Measurements from ENCODE around the gene POLR3G. TPM values are rescaled to one million over a fixed set of nuclear protein-coding genes. Genes with fewer than 3 reads are reported as not detected.

POLR3G gene
- total RNA-seq, 2 experiments from 2014 or later: 24.0 to 27.1 TPM

DNA sequence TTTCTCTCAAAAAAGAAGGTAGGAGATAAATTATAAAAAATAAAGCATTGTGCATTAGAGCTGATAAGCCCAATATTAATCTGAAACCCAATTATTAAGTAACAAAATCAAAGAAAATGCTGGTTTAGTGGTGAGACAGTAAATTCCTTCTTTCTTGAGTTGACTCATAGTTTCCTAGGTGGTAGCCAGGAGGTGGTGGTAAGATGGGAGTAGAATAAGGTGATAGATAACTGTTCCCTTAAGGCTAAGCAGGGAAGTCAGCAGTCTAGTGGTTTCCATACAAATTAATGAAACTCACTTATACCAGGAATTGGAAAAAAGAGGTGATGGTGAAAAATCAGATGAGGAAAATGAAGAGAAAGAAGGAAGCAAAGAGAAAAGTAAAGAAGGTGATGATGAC, 31.6 kb downstream of the POLR3G start:
- ChIA-PET POLR2A (no interaction called here), CTCF (interaction anchor here (0.7 kb wide), 1 partner anchor 9 kb away, joined by 3 read pairs; no protein-coding TSS in a partner anchor)
- ATAC-seq: no peak
- peaks cover 26% of the 10 kb centered on the region for H3K36me3 Mint-ChIP-seq (ENCODE audit: low read depth)
- DNase-seq: no peak
- no peak overlapping the region for H3K27ac Mint-ChIP-seq
- H3K9me3 Mint-ChIP-seq: no peaks in the 10 kb centered on the region
- no peaks in the 10 kb centered on the region for H3K27me3 Mint-ChIP-seq
- H3K4me1 Mint-ChIP-seq (ENCODE audit: low read depth): peaks cover 8% of the 10 kb centered on the region
- TF ChIP-seq CTCF (IDR thresholded peaks at IDR 0.05): no peak
- intact Hi-C loops (cut with micrococcal nuclease): no loop called here
- H3K4me3 Mint-ChIP-seq: no peak overlapping the region

DNA sequence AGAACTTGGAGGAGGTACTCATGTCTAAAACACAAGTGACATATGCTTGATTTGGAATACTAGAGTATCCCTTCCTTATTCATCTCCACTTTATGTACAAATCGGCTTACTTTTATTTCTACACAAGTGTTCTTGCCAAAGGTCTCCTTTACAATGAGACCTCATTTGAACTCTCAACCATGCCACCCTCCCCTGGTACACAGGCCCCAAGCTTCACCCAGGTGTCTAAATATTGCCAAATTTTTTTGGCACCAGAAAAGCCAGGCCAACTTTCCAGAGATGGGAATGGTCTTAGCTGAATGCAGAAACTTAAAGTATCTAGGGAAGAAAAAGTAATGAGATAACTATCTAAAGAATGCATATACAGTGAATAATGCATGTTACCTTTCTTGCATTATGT, 35.8 kb downstream of the POLR3G start:
- Mint-ChIP-seq H3K4me1 (ENCODE audit: low read depth) (peaks cover 8% of the 10 kb centered on the region), H3K4me3 (no peak overlapping the region), H3K36me3 (ENCODE audit: low read depth) (peaks cover 24% of the 10 kb centered on the region), H3K27ac (no peak overlapping the region), H3K9me3 (no peaks in the 10 kb centered on the region), H3K27me3 (no peaks in the 10 kb centered on the region)
- no peak for ATAC-seq
- no peak for TF ChIP-seq CTCF (IDR thresholded peaks at IDR 0.05)
- intact Hi-C loops (cut with micrococcal nuclease): no loop called here
- CTCF ChIA-PET: no interaction called here
- DNase-seq: no peak
- POLR2A ChIA-PET: no interaction called here

DNA sequence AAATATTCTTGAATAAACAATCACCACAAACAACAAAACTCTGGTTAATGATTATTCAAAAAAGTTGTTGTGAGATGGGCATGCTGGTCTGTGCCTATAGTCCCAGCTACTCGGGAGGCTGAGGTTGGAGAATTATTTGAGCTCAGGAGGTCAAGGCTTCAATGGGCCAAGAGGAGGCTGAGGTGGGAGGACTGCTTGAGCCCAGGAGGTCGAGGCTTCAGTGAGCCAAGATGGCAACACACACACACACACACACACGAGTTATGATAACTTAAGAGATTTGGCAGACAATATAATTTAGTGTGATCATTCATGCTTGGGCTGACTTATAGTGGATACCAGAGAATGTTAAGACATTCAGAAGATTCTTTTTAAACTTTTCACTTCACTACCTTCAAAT, 39.9 kb downstream of the POLR3G start:
- CTCF ChIA-PET: no interaction called here
- Mint-ChIP-seq H3K27ac (no peak overlapping the region), H3K4me3 (no peak overlapping the region), H3K27me3 (no peaks in the 10 kb centered on the region), H3K36me3 (ENCODE audit: low read depth) (peaks cover 17% of the 10 kb centered on the region), H3K9me3 (no peaks in the 10 kb centered on the region), H3K4me1 (ENCODE audit: low read depth) (peaks cover 8% of the 10 kb centered on the region)
- ATAC-seq: no peak
- no peak for TF ChIP-seq CTCF (IDR thresholded peaks at IDR 0.05)
- no peak for DNase-seq
- POLR2A ChIA-PET: no interaction called here
- intact Hi-C loops (cut with micrococcal nuclease): no loop called here

DNA sequence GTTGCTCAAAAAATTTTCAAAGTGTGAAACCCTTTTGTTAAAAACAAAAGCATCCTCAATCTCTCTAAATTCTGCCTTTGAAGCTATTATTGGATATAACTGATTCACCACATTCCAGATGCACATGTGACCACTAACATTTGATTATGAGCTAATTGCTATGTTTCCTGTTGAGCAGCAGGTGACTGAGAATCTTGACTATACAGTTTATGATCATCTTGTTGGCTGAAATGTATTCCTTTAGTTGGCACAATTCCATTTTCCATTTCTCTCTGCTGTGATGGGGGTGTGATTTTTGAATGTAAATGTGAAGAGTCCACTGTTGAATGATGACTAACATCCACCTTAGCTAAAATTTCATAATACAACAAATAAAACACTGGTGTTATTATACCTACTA, 44.0 kb downstream of the POLR3G start:
- peak overlapping the region; percentile 17 for H3K27ac Mint-ChIP-seq
- DNase-seq (no peak), ATAC-seq (no peak)
- H3K4me1 Mint-ChIP-seq (ENCODE audit: low read depth): peaks cover 8% of the 10 kb centered on the region
- no peaks in the 10 kb centered on the region for H3K9me3 Mint-ChIP-seq
- no peaks in the 10 kb centered on the region for H3K27me3 Mint-ChIP-seq
- no peak overlapping the region for H3K4me3 Mint-ChIP-seq
- intact Hi-C loops (cut with micrococcal nuclease): no loop called here
- ChIA-PET POLR2A (interaction anchor here (0.6 to 1.0 kb wide), 2 partner anchors 9 to 115 kb away, joined by 3 to 6 read pairs; no protein-coding TSS in a partner anchor), CTCF (no interaction called here)
- H3K36me3 Mint-ChIP-seq (ENCODE audit: low read depth): peaks cover 32% of the 10 kb centered on the region
- no peak for TF ChIP-seq CTCF (IDR thresholded peaks at IDR 0.05)

GRCh38 chr5:90519081-90519480, 44.4 kb downstream of the POLR3G start:
- CTCF ChIA-PET: no interaction called here
- no peaks in the 10 kb centered on the region for H3K9me3 Mint-ChIP-seq
- no peak overlapping the region for H3K4me3 Mint-ChIP-seq
- TF ChIP-seq CTCF (IDR thresholded peaks at IDR 0.05): no peak
- intact Hi-C loops (cut with micrococcal nuclease): no loop called here
- H3K36me3 Mint-ChIP-seq (ENCODE audit: low read depth): peaks cover 35% of the 10 kb centered on the region
- H3K4me1 Mint-ChIP-seq (ENCODE audit: low read depth): peaks cover 8% of the 10 kb centered on the region
- POLR2A ChIA-PET: interaction anchor here (0.6 to 1.0 kb wide), 2 partner anchors 9 to 115 kb away, joined by 3 to 6 read pairs; no protein-coding TSS in a partner anchor
- no peaks in the 10 kb centered on the region for H3K27me3 Mint-ChIP-seq
- ATAC-seq (no peak), DNase-seq (no peak)
- no peak overlapping the region for H3K27ac Mint-ChIP-seq

Measured in activated CD8-positive, alpha-beta T cell treated with anti-CD3 and anti-CD28 coated beads for 36 hours (primary cell).